MCF 10A (cell line): ENCODE data around the gene CDK3. TPM values are rescaled to one million over a fixed set of nuclear protein-coding genes. Genes with fewer than 3 reads are reported as not detected.

Experiments used
- BruUV-seq: library from RNA; stranded (reverse); fragments of 400-500 nt; replicated peaks from 2 replicates; lab custom pipeline; 2021; lab: Mats Ljungman, UMichigan
- CTCF ChIA-PET: fragments of 300-600 bp; sonication (Branson Sonifier 250); formaldehyde crosslinking; extraction: SDS; loops from one replicate; lab custom pipeline; 2021; ENCODE audit warnings: antibody characterized with exemption, inconsistent platforms; lab: Yijun Ruan, JAX
- POLR2A ChIA-PET: fragments of 300-600, 350-650 bp; sonication (Branson Sonifier 250); formaldehyde crosslinking; extraction: SDS; loops from one replicate; lab custom pipeline; 2020; ENCODE audit warnings: antibody characterized with exemption, inconsistent platforms; lab: Yijun Ruan, JAX
- DNase-seq: peaks from one replicate; pipeline ENCODE4 v3.0.0-alpha.2; 2018; ENCODE audit not compliant: unreplicated experiment
- H3K27ac Mint-ChIP-seq: one replicate; pipeline ENCODE4 v1.8.0; 2022; ENCODE audit warnings: mild to moderate bottlenecking, low read depth, mixed read lengths; ENCODE audit not compliant: unreplicated experiment
- H3K27me3 Mint-ChIP-seq: one replicate; pipeline ENCODE4 v1.8.0; 2022; ENCODE audit warnings: mixed read lengths; ENCODE audit not compliant: insufficient read depth, unreplicated experiment
- H3K36me3 Mint-ChIP-seq: one replicate; pipeline ENCODE4 v1.8.0; 2022; ENCODE audit warnings: mild to moderate bottlenecking, moderate library complexity, mixed read lengths; ENCODE audit not compliant: insufficient read depth, unreplicated experiment
- H3K4me1 Mint-ChIP-seq: one replicate; pipeline ENCODE4 v1.8.0; 2022; ENCODE audit warnings: mixed read lengths; ENCODE audit not compliant: insufficient read depth, unreplicated experiment
- H3K4me3 Mint-ChIP-seq: one replicate; pipeline ENCODE4 v1.8.0; 2022; ENCODE audit warnings: mild to moderate bottlenecking, moderate library complexity, mixed read lengths; ENCODE audit not compliant: unreplicated experiment
- H3K9me3 Mint-ChIP-seq: one replicate; pipeline ENCODE4 v1.8.0; 2022; ENCODE audit warnings: mixed read lengths; ENCODE audit not compliant: unreplicated experiment
- intact Hi-C: fragments of 100-400 bp; cut with micrococcal nuclease; formaldehyde crosslinking; loops from 2 replicates; pipeline ENCODE4 v1.14.1; 2022
- total RNA-seq: library from RNA; stranded (reverse); gene quantifications from 2 replicates; pipeline ENCODE4 v1.2.3, GENCODE V29; 2022
- TF ChIP-seq, protein P1 (sequence below): fragments of 200-600 bp; IDR thresholded peaks from one replicate; pipeline ENCODE4 v1.8.0; 2022; ENCODE audit warnings: antibody characterized with exemption, mild to moderate bottlenecking; ENCODE audit not compliant: unreplicated experiment

The CDK3 gene
- total RNA-seq, 1 experiment from 2014 or later = 5.3 TPM

DNA sequence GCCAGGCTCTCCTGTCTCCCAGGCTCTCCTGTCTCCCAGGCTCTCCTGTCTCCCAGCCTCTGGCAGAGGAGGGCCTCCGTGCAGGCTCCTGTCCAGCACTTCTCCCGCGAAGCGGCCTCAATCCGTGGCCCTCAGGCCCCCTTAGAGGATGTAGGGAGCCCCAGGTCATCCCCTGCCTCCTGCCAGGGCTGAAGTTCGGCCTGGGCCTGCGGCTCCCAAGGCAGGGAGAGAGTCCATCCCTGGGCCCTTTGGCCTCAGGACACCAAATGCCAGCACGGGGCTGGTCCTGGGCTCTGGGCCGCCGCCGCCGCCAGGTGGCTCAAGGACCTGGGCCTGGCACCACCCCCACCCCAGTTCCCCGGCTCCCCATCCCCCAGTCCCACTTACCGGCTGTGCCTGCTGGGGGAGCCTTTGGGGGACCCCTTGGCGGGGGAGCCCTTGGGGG lies 26.1 kb downstream of the CDK3 start:
- no peaks in the 10 kb centered on the region for H3K9me3 Mint-ChIP-seq
- H3K36me3 Mint-ChIP-seq = no peaks in the 10 kb centered on the region
- CTCF ChIA-PET = interaction anchor here (1.6 kb wide), 1 partner anchor 13 kb away, joined by 6 read pairs; no protein-coding TSS in a partner anchor
- H3K27ac Mint-ChIP-seq = peak overlapping the region; percentile 74
- H3K27me3 Mint-ChIP-seq = no peaks in the 10 kb centered on the region
- TF ChIP-seq, protein P1, sequence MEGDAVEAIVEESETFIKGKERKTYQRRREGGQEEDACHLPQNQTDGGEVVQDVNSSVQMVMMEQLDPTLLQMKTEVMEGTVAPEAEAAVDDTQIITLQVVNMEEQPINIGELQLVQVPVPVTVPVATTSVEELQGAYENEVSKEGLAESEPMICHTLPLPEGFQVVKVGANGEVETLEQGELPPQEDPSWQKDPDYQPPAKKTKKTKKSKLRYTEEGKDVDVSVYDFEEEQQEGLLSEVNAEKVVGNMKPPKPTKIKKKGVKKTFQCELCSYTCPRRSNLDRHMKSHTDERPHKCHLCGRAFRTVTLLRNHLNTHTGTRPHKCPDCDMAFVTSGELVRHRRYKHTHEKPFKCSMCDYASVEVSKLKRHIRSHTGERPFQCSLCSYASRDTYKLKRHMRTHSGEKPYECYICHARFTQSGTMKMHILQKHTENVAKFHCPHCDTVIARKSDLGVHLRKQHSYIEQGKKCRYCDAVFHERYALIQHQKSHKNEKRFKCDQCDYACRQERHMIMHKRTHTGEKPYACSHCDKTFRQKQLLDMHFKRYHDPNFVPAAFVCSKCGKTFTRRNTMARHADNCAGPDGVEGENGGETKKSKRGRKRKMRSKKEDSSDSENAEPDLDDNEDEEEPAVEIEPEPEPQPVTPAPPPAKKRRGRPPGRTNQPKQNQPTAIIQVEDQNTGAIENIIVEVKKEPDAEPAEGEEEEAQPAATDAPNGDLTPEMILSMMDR = peak; percentile 7
- peak overlapping the region; percentile 80 for H3K4me3 Mint-ChIP-seq
- intact Hi-C loops = loop anchor here (5.0 kb wide), 1 partner anchor 46 kb away; the partner anchor contains the start of genes GALR2 and SRP68
- POLR2A ChIA-PET = interaction anchor here (0.6 to 1.3 kb wide), 5 partner anchors 9 to 539 kb away, joined by 3 to 5 read pairs (median 3); partner anchors contain the start of gene UBALD2
- BruUV-seq = no TSS peak
- peaks cover 6% of the 10 kb centered on the region for H3K4me1 Mint-ChIP-seq
- DNase-seq = peak; percentile 49

DNA sequence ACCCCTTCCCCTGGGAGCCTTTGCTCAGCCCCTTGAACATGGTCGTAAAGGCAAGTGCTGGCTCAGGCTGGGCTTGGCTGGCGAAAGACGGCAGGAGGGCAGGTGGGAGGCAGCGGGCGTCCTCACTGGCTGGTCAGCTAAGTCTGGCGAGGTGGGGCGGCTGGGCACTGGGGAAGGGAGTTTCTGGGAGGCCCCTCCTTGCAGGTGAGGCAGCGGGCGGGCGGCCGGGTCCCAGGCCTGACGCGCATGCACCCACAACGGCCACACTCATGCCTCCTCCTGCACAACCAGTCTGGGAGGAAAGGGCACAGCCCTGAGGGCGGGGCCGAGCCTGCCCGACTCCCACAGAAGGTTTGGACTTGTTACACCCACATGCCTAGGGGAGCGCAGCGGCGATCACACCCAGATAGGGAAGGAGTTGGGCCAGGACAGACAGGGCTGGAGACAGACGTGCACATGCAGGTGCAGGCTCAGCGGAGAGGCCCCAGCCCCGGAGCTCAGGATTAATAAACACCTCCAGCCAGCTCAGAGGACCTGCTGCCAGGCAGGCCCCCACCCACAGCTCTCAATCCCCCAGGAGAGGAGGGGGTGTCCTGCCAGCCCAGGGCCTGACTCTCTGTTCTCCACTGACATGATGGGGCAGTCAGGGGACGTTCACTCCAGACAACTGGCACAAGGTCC lies 26.6 kb downstream of the CDK3 start, which contains the start of gene EVPL:
Gene EVPL, minus strand, starts transcription at position 148 of the 681 bp plus-strand sequence. Its CDS starts 108 bp downstream, at position 40.
- no peaks in the 10 kb centered on the region for H3K36me3 Mint-ChIP-seq
- DNase-seq = peak; percentile 91
- TF ChIP-seq, protein P1 = no peak
- peak within 1 kb of the TSS; percentile 74 for H3K27ac Mint-ChIP-seq
- ChIA-PET POLR2A (interaction anchor here (0.6 to 1.3 kb wide), 9 partner anchors 10 to 540 kb away, joined by 3 to 5 read pairs (median 3); partner anchors contain the start of genes EXOC7, SPHK1 and UBALD2), CTCF (interaction anchor here (0.6 to 1.6 kb wide), 4 partner anchors 14 to 371 kb away, joined by 4 to 6 read pairs (median 5); no protein-coding TSS in a partner anchor)
- no peaks in the 10 kb centered on the region for H3K27me3 Mint-ChIP-seq
- intact Hi-C loops = loop anchor here (5.0 kb wide), 1 partner anchor 45 kb away; the partner anchor contains the start of genes GALR2 and SRP68
- BruUV-seq = no TSS peak
- no peaks in the 10 kb centered on the region for H3K9me3 Mint-ChIP-seq
- peak within 1 kb of the TSS; percentile 80 for H3K4me3 Mint-ChIP-seq
- peaks cover 6% of the 10 kb centered on the region for H3K4me1 Mint-ChIP-seq

- Mint-ChIP-seq H3K4me3 (no peak overlapping the region), H3K4me1 (no peaks in the 10 kb centered on the region), H3K27ac (no peak overlapping the region), H3K27me3 (no peaks in the 10 kb centered on the region), H3K9me3 (no peaks in the 10 kb centered on the region), H3K36me3 (no peaks in the 10 kb centered on the region)
- no peak for DNase-seq
- TF ChIP-seq, protein P1 = no peak
- BruUV-seq = no TSS peak
- ChIA-PET CTCF (interaction anchor here (0.7 to 1.2 kb wide), 4 partner anchors 15 to 324 kb away, joined by 3 to 5 read pairs (median 3); no protein-coding TSS in a partner anchor), POLR2A (interaction anchor here (0.9 to 1.1 kb wide), 3 partner anchors 13 to 127 kb away, joined by 3 to 4 read pairs (median 3); partner anchors contain the start of gene MRPL38)
- intact Hi-C loops = no loop called here
Observed at GRCh38 chr17:76032073-76032779, 31.6 kb downstream of the CDK3 start.
